Astrocyte of the spinal cord (primary cell): ENCODE data around the gene RBM33.
"Not testable (repeated sequence)": the region's sequence is repeated elsewhere in the genome, so short reads cannot be mapped to it uniquely, and the experiment has no call there.

Experiments
- DNase-seq: peaks from one replicate; pipeline ENCODE4 v3.0.0; 2011; ENCODE audit warnings: low read depth, low spot score
- H3K4me3 ChIP-seq: 2 replicates; pipeline ENCODE4 v1.5.1; 2011; ENCODE audit warnings: low read depth, mild to moderate bottlenecking, low read length, moderate library complexity
- in situ Hi-C: cut with HindIII; loops from 2 replicates; pipeline ENCODE4 v1.10.0; 2017; ENCODE audit warnings: low sequenced_read_pairs
- TF ChIP-seq, protein P1 (sequence below): IDR thresholded peaks from 2 replicates; pipeline ENCODE4 v1.5.1; 2012; ENCODE audit warnings: low read depth, mild to moderate bottlenecking, low read length, inconsistent platforms

Gene RBM33

DNA sequence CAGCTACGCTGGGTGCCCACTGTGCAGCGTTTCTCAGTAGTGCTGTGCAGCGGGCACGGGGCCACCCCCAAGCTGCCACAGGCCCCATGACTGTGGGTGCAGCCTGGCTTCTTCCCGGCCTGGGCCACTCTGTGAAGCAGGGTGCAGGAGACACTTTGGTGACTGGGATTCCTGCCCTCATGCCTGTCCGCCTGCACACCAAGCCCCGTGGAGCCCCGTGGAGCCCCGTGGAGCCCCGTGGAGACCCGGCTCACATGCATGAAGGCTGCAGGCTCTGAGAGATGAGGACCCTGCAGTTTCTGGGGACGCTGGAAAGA lies 171.7 kb downstream of the RBM33 start:
- no peak overlapping the region for H3K4me3 ChIP-seq
- DNase-seq: no peak
- in situ Hi-C loops: no loop called here
- TF ChIP-seq, protein P1, sequence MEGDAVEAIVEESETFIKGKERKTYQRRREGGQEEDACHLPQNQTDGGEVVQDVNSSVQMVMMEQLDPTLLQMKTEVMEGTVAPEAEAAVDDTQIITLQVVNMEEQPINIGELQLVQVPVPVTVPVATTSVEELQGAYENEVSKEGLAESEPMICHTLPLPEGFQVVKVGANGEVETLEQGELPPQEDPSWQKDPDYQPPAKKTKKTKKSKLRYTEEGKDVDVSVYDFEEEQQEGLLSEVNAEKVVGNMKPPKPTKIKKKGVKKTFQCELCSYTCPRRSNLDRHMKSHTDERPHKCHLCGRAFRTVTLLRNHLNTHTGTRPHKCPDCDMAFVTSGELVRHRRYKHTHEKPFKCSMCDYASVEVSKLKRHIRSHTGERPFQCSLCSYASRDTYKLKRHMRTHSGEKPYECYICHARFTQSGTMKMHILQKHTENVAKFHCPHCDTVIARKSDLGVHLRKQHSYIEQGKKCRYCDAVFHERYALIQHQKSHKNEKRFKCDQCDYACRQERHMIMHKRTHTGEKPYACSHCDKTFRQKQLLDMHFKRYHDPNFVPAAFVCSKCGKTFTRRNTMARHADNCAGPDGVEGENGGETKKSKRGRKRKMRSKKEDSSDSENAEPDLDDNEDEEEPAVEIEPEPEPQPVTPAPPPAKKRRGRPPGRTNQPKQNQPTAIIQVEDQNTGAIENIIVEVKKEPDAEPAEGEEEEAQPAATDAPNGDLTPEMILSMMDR: no peak

DNA sequence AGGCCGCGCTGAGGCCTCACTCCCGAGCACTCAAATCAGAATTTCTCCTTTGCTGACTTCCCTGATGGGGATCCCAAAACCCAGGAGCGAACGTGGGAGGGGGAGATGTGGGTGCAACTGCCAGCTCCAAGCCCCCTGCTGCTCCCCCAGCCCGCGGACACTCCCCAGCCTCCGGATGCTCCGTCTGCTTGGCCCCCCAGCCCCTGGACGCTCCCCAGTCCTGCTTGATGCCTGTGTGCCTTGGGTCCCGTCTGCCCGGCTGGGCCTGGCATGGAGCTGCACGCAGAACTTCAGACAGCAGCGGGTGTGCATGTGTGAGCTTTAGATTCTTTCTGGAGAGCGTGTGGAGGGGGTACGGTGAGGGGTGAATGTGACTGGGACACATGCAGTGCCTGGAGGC lies 172.5 kb downstream of the RBM33 start:
- TF ChIP-seq, protein P1: no peak
- H3K4me3 ChIP-seq: no peak overlapping the region
- no peak for DNase-seq
- in situ Hi-C loops: no loop called here

DNA sequence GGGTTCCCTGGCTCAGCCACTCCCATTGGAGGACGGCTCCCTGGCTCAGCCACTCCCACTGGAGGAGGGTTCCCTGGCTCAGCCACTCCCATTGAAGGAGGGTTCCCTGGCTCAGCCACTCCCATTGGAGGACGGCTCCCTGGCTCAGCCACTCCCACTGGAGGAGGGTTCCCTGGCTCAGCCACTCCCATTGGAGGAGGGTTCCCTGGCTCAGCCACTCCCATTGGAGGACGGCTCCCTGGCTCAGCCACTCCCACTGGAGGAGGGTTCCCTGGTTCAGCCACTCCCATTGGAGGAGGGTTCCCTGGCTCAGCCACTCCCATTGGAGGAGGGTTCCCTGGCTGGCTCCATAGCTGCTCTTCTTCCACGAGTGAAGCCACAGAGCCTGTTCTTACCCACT lies 173.1 kb downstream of the RBM33 start:
- DNase-seq, in situ Hi-C loops, H3K4me3 ChIP-seq: not testable (repeated sequence)

DNA sequence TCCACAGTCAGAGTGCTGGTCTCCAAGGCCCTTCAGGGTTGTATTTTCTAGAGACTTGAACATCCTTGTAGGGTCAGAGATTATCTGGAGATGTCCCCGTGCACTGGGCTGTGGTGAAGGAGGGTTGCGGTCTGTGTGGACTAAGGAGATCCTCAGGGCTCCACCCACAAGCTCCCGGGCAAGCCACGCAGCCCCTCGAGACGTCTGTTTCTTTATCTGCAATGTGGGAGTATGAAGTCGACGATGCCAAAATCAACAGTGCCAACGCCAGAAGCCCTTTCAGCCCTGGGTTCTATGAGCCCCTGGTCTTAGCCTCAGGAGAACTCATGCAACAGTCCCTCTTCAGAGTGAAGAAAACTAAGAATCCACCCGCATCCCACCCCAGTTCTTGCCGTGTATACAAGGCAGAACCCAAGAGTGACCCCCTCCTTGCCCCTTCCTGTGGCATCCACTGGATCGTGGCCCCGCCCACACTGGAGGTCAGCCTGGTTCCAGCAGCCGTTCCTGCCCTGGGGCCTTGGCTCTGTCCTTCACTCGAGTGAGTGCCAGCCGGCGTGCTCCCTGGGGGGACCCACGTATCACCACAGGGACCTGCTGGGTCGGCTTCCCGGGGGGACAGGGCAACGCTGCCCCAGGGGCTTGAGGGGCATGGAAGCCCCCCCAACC lies 173.8 kb downstream of the RBM33 start:
- no peak overlapping the region for H3K4me3 ChIP-seq
- in situ Hi-C loops: no loop called here
- TF ChIP-seq, protein P1: no peak
- no peak for DNase-seq

DNA sequence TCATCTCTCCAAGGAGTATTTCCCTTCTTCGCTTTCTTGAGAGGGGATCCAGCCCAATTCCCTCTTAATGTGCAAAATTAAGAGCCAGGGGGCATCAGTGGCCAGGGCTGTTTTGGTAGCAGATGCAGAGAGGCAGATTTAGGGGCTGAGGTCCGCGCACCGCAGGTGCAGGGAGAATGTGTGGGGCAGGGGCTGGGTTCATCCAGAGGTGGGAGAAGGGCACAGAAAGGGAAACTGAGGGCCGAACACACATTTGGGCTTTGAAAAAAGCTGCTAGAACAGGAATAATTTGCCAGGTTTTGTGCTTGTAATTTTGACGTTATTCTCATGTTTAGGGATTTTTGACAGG lies 174.3 kb downstream of the RBM33 start:
- in situ Hi-C loops: no loop called here
- TF ChIP-seq, protein P1: no peak
- no peak overlapping the region for H3K4me3 ChIP-seq
- DNase-seq: no peak

DNA sequence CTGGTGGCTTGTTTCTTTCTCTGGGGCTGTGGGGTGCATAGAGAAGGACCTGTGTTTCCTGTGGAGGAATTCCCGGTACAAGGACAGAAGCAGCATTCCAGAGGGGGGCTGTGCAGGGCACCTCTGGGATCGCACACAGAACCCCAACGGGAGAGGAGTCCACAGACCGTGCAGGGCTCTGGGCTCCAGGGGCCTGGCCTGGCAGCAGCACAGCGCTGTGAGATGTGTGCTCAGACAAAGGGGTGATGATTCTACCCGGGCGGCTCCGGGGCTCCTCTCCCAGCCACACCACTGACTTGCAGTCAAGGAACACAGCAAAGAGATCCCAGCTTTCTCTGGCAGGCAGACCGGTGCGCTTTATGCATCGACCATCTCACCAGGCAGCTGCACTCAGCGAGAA lies 174.7 kb downstream of the RBM33 start:
- TF ChIP-seq, protein P1: no peak
- no peak overlapping the region for H3K4me3 ChIP-seq
- DNase-seq: no peak
- in situ Hi-C loops: no loop called here

DNA sequence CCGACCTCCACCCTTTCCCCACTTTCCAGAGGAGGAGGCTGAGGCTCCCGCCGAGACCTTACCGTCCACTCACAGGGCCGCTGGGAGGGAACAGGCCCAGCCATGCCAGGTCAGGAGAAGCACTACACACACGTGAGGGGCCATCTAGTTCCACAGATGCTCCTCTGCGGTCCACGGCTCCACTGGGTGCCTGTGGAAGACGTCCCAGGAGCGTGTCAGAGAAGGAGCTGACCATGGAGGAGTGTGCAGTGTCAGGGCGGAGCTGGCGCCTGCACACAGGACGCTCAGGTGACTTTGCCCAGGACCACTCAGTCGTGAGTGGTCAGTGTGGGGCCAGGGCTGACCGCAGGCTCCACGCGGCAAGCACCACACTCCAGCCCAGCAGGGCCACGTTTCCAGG lies 175.8 kb downstream of the RBM33 start:
- no peak overlapping the region for H3K4me3 ChIP-seq
- in situ Hi-C loops: no loop called here
- TF ChIP-seq, protein P1: no peak
- DNase-seq: no peak
